Amniotic stem cell (primary cell): ENCODE measurements around the gene CHCHD3.

Experiments used
- DNase-seq: peaks from one replicate; lab custom pipeline; 2025; lab: John Stamatoyannopoulos, UW

The CHCHD3 gene

GRCh38 chr7:132773527-132773956 is 308.3 kb downstream of the CHCHD3 start:
- DNase-seq, result no peak

- no peak for DNase-seq
Measured at GRCh38 chr7:132771301-132771730, 310.6 kb downstream of the CHCHD3 start.

- DNase-seq, result no peak
Measured at GRCh38 chr7:132770055-132770454, 311.8 kb downstream of the CHCHD3 start.

DNA sequence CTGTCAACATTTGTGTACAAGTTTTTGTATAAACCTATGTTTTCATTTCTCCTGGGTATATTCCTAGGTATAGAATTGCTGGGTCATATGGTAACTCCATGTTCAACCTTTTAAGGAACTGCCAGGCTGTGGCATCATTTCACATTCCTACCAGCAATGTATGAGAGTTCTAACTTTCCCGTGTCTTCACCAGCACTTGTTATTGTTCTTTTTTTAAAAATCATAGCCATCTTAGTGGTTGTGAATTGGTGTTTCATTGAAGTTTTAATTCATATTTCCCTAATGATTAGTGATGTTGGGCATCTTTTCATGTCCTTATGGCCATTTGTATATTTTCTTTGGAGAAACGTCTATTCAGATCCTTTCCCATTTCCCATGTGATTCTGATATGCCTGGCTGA is 312.6 kb downstream of the CHCHD3 start:
- no peak for DNase-seq

- DNase-seq, result no peak
Measured at GRCh38 chr7:132768099-132768498, 313.8 kb downstream of the CHCHD3 start.

DNA sequence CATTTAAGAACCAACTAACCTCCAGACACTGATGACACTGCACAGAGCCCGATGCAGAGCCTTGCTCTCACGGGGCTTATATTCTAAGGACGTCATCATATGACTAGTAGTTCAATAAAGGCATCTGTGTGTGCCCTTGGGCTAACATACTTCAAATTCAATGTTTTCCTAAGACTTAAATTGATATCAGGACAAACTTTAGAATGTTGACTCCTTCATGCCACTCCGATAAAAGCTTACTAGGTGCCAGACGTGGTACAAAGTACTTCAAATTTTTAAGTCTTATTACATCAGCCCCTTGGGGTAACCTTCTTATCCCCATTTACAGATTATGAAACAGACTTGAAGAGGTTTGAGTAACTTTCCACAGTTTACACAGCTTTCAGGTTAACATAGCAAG is 314.5 kb downstream of the CHCHD3 start:
- no peak for DNase-seq

GRCh38 chr7:132766660-132767059 is 315.2 kb downstream of the CHCHD3 start:
- DNase-seq, result no peak

DNA sequence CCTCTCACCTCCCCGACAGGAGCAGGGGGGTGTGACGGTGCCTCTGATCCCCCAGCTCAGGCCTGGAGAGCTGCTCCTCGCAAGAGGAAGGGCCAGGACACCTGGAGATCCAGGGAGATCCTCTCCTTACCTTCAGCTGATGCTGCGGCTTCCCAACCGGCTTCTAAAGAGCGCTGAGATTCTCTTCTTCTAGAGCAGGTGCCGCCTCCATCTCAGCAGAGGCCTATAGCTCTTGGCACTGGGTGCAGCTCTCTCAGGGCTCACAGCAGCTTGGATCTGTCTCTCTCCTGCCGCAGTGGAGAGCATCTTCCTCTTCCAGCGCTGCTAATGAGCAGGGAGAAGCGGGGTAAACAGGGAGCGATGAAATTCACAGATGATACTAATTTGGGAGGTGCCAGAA is 316.0 kb downstream of the CHCHD3 start:
- no peak for DNase-seq

DNA sequence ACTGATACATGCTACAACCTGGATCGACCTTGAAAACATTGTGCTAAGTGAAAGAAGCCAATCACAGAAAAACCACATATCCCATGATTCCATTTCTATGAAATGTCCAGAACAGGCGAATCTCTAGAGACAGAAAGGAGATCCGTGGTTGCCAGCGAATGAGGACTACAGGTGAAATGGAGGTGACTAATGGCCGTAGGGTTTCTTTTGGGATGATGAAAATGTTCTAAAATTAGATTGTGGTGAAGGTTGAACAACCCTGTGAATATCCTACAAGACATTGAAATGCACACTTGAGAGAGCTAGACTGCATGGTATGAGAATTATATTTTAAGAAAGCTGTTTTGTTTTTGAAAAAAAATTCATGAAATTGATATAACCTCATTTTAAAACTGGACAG is 317.1 kb downstream of the CHCHD3 start:
- DNase-seq, result no peak

- no peak for DNase-seq
Measured at GRCh38 chr7:132760866-132761265, 321.0 kb downstream of the CHCHD3 start.

DNA sequence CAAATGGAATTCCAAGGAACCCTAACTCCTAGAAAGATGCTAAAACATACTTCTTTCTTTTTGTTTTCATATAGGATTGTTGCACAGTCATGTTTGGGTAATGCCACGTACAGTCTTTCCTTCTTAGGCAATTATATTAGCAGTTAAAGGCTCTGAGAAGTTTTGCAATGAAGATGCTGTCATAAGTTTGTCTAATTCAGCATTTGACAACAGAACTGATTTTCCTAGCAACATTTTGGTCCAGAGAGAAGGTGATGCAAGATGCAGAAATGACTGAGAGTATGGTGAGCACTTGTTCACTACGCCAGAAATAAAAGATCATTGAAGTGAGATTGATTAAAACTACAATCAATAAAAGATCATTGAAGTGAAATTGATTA is 321.7 kb downstream of the CHCHD3 start:
- DNase-seq, result no peak

GRCh38 chr7:132759482-132760243 is 322.2 kb downstream of the CHCHD3 start:
- DNase-seq, result no peak

DNA sequence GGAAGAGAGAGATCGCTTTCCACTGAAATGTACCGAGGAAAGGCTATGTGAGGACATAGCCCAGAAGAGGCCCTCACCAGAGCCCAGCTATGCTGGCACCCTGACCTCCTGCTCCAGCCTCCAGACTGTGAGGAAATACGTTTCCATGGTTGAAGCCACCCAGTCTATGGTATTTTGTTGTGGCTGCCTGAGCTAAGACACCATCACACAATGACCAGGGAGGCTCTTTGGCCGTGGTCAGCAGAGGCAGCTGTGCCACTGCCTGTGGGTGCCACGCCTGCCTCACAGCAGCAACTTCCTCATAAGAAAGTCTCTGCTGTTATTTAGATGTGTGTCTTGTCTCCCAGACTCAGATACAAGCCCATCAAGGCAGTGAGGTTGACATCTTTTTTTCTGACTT is 322.9 kb downstream of the CHCHD3 start:
- no peak for DNase-seq

DNA sequence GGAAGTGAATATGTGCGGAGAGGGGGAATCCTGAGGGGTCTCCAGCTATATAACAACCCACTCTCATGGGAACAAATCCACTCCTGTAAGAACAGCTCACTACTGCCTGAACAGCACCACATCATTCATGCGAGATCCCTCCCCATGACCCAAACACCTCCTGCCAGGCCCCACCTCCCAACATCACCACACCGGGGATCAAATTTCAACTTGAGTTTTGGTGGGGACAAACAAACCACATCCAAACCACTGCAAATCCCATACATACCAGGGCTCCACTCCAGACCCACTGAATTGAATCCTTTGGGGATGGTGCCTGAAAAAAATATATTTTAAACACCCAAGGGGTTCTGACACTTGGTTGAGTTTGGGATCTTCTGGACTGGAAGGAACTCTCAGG is 324.1 kb downstream of the CHCHD3 start:
- DNase-seq, result no peak

DNA sequence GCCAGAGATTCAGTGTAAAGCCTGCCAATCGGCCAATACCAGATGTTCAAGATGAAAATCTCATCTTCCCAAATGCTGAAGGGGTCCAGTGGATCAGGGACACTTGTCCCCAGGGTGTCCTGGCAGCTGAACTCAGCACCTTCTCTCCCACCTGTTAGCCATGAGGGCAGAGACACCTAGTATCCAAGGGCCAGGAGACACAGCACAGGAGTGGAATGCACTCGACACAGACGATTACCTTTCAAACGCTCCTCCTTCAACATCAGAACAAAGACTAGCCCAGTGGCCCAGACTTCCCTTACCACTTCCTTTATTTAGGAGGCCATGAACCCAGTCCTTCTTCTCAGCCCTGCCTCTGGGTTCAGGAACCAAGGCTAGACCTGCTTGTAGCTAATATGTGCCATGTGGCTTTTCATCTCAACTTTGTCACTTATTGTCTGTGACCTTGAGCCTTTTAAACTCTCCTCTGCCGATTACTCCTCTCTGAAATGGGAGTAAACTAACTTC is 325.4 kb downstream of the CHCHD3 start:
- no peak for DNase-seq

- DNase-seq, result no peak
Measured at GRCh38 chr7:132755538-132756483, 326.1 kb downstream of the CHCHD3 start.

DNA sequence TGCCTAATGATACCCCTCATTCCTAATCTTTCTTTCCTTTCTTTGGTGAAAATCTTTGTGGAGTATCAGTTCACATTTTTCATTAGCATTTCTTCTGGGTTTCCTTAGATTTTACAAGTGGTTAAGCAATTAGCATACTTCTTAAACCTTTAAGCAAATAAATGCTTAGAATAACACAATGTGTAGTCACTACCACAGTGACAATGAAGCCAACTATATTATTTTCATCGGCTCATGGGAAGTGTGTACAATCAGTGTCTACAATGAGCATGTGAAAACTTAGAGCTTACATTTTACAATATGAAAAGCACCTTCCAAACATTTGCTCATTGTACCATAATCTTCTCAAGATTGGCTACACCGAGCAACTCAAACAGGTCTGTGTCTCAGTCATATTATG is 329.5 kb downstream of the CHCHD3 start:
- DNase-seq, result no peak

- no peak for DNase-seq
Measured at GRCh38 chr7:132751244-132751647, 330.6 kb downstream of the CHCHD3 start.

DNA sequence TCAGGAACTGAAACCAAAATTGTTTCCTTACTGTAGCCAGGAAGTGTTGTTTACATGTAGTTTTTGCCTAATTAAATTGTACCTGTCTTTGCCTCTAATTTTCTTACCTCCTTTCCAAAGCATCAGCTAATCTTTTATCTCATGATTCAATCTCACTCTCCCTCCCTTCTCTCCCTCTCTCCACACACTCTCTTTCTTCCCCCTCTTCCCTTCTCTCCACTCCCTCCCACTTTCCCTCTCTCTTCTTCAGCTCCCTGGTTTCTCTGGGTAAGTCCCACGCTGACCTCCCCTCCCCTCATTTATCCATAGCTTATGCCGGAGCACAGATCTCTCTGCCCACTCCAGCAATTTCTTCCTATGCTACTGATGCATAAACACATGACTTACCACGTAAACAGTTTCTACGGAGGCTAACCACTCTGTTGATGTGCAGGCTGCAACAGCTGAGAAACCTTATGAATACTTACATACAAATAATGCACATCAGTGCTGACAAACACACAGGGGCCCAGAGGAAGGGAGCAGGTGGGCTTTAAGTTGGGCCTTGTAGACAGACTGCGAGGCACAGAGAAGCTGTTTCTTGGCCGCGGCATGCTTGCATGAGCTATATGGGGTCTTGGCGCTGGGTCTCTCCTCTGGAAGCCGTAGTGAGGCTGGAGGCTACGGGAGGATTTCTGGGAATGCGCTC is 331.2 kb downstream of the CHCHD3 start:
- DNase-seq, result no peak

DNA sequence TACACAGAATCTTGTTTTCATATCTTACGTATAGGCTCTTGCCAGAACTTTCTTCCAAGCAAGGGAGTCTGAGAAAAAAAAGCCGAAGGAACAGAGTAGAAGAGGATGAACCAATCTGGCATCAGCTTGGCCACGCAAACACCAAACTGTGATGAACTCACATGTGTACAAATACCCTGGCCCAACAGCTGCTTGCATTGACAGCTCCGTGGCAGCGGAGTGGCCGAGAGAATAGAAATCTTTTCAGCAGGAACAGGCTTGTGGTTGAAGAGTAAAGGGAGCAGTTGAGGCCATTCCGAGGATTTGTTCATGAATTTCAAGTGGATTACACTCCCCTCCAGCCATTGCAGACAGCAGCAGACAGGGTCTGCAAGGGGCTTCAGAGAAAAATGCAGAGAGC is 331.8 kb downstream of the CHCHD3 start:
- DNase-seq, result no peak

GRCh38 chr7:132745510-132745909 is 336.4 kb downstream of the CHCHD3 start:
- DNase-seq, result no peak

- DNase-seq, result no peak
Measured at GRCh38 chr7:132743974-132744373, 337.9 kb downstream of the CHCHD3 start.
